Measurements from ENCODE around the gene RSKR. TPM values are rescaled to one million over a fixed set of nuclear protein-coding genes. Genes with fewer than 3 reads are reported as not detected.

The RSKR gene
- total RNA-seq, 1 donor from 2014 or later = 2.3 TPM

DNA sequence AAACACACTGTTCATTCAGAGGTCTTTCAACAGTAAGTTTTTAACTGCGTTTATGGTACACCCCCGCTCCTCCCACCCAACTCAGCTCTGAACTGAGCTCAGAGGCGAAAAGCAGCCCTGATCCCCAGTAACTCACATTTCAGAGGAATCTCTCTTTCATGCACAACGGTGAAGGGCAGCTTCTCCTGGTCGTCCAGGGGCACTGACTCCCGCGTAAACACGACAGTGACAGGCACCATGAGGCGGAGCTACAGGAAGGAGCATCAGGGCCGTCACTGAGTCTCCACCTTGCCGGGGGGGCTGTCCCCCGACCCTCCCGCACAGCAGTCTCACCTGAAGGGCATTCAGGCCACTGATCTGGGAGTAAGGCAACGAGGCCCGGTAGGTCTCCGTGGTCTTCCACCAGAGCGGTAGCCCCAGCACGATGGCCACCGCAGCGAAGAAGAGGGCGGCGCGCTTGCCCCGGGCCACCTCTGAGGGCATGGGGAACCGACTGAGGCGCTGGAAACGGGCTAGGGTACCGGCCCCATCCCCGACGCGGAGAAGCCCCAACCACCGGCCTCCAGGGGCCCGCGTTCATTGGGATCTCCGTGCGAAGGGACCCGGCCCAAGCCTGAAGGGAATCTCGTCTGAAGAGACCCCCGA, 43.1 kb downstream of the RSKR start:
- TF ChIP-seq, protein P1, sequence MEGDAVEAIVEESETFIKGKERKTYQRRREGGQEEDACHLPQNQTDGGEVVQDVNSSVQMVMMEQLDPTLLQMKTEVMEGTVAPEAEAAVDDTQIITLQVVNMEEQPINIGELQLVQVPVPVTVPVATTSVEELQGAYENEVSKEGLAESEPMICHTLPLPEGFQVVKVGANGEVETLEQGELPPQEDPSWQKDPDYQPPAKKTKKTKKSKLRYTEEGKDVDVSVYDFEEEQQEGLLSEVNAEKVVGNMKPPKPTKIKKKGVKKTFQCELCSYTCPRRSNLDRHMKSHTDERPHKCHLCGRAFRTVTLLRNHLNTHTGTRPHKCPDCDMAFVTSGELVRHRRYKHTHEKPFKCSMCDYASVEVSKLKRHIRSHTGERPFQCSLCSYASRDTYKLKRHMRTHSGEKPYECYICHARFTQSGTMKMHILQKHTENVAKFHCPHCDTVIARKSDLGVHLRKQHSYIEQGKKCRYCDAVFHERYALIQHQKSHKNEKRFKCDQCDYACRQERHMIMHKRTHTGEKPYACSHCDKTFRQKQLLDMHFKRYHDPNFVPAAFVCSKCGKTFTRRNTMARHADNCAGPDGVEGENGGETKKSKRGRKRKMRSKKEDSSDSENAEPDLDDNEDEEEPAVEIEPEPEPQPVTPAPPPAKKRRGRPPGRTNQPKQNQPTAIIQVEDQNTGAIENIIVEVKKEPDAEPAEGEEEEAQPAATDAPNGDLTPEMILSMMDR (IDR thresholded peaks at IDR 0.05; ENCODE audit: insufficient read depth, low read length, poor library complexity, severe bottlenecking) = no peak
- H3K36me3 ChIP-seq (ENCODE audit: control insufficient read depth, insufficient read depth, low read length) = no peaks in the 10 kb centered on the region
- no peaks in the 10 kb centered on the region for H3K27me3 ChIP-seq (ENCODE audit: control insufficient read depth, insufficient read depth, low read length)
- no peak for DNase-seq (ENCODE audit: low read depth)
- peak overlapping the region; percentile 57 for H3K4me3 ChIP-seq (ENCODE audit: low read depth, low read length)

- DNase-seq (ENCODE audit: low read depth) = no peak
- H3K4me3 ChIP-seq (ENCODE audit: low read depth, low read length) = no peak overlapping the region
- TF ChIP-seq, protein P1 (IDR thresholded peaks at IDR 0.05; ENCODE audit: insufficient read depth, low read length, poor library complexity, severe bottlenecking) = no peak
- no peaks in the 10 kb centered on the region for H3K27me3 ChIP-seq (ENCODE audit: control insufficient read depth, insufficient read depth, low read length)
- no peaks in the 10 kb centered on the region for H3K36me3 ChIP-seq (ENCODE audit: control insufficient read depth, insufficient read depth, low read length)
Measured at GRCh38 chr17:28569446-28569845, 44.5 kb downstream of the RSKR start.

GRCh38 chr17:28567604-28568003, 46.4 kb downstream of the RSKR start:
- no peaks in the 10 kb centered on the region for H3K36me3 ChIP-seq (ENCODE audit: control insufficient read depth, insufficient read depth, low read length)
- H3K27me3 ChIP-seq (ENCODE audit: control insufficient read depth, insufficient read depth, low read length) = no peaks in the 10 kb centered on the region
- TF ChIP-seq, protein P1 (IDR thresholded peaks at IDR 0.05; ENCODE audit: insufficient read depth, low read length, poor library complexity, severe bottlenecking) = no peak
- H3K4me3 ChIP-seq (ENCODE audit: low read depth, low read length) = no peak overlapping the region
- DNase-seq (ENCODE audit: low read depth) = no peak

- no peak overlapping the region for H3K4me3 ChIP-seq (ENCODE audit: low read depth, low read length)
- TF ChIP-seq, protein P1 (IDR thresholded peaks at IDR 0.05; ENCODE audit: insufficient read depth, low read length, poor library complexity, severe bottlenecking) = no peak
- peaks cover 3% of the 10 kb centered on the region for H3K36me3 ChIP-seq (ENCODE audit: control insufficient read depth, insufficient read depth, low read length)
- H3K27me3 ChIP-seq (ENCODE audit: control insufficient read depth, insufficient read depth, low read length) = no peaks in the 10 kb centered on the region
- peak; percentile 69 for DNase-seq (ENCODE audit: low read depth)
Measured at GRCh38 chr17:28563475-28563874, 50.5 kb downstream of the RSKR start.

Other genes with a start within 250 kb of the RSKR start
- not detected in 2 replicates for gene SEBOX, start 249.0 kb downstream of the RSKR start, total RNA-seq
- 0.27 TPM in 1 of 2 replicates, not detected in the other for gene VTN, start 243.9 kb downstream of the RSKR start, total RNA-seq
- gene SARM1, start 242.5 kb downstream of the RSKR start, total RNA-seq = 10.1 and 12.0 TPM in 2 replicates
- 5.2 and 6.2 TPM in 2 replicates for gene SLC46A1, start 208.0 kb downstream of the RSKR start, total RNA-seq
- not detected in 2 replicates for gene SLC13A2, start 140.5 kb downstream of the RSKR start, total RNA-seq
- not detected in 2 replicates for gene FOXN1, start 107.8 kb downstream of the RSKR start, total RNA-seq
- 40.6 and 49.4 TPM in 2 replicates for gene UNC119, start 61.6 kb downstream of the RSKR start, total RNA-seq
- gene PIGS, start 42.7 kb downstream of the RSKR start, total RNA-seq = 52.9 and 65.2 TPM in 2 replicates
- gene ALDOC, start 37.3 kb downstream of the RSKR start, total RNA-seq = 20.8 and 30.3 TPM in 2 replicates
- 8.4 and 9.7 TPM in 2 replicates for gene SPAG5, start 15.2 kb downstream of the RSKR start, total RNA-seq
- gene BLTP2, start 31.0 kb upstream of the RSKR start, total RNA-seq = 116 and 124 TPM in 2 replicates
- 41.2 and 65.1 TPM in 2 replicates for gene SDF2, start 47.7 kb upstream of the RSKR start, total RNA-seq
- 36.7 and 52.9 TPM in 2 replicates for gene SUPT6H, start 48.0 kb upstream of the RSKR start, total RNA-seq
- 0.58 and 3.7 TPM in 2 replicates for gene PROCA1, start 97.7 kb upstream of the RSKR start, total RNA-seq
- gene RAB34, start 103.7 kb upstream of the RSKR start, total RNA-seq = 283 and 314 TPM in 2 replicates
- gene RPL23A, start 105.8 kb upstream of the RSKR start, total RNA-seq = 604 and 716 TPM in 2 replicates
- gene TLCD1, start 112.0 kb upstream of the RSKR start, total RNA-seq = 4.7 and 5.1 TPM in 2 replicates
- 4.3 TPM in 2 replicates for gene NEK8, start 114.6 kb upstream of the RSKR start, total RNA-seq
- gene TRAF4, start 129.8 kb upstream of the RSKR start, total RNA-seq = 163 and 174 TPM in 2 replicates
- 24.3 and 37.7 TPM in 2 replicates for gene FAM222B, start 228.6 kb upstream of the RSKR start, total RNA-seq
- 54.9 and 74.1 TPM in 2 replicates for gene ERAL1, start 240.8 kb upstream of the RSKR start, total RNA-seq

Data from kidney epithelial cell (primary cell).